SK-N-SH (cell line): Measurements from ENCODE around the gene PPP1R18. TPM values are rescaled to one million over a fixed set of nuclear protein-coding genes. Genes with fewer than 3 reads are reported as not detected.

Experiments
- CTCF ChIA-PET: fragments of 300-600, 350-600 bp; formaldehyde crosslinking; extraction: SDS; loops from one replicate; lab custom pipeline; 2021; lab: Yijun Ruan, JAX
- POLR2A ChIA-PET: fragments of 350-600 bp; sonication (Branson Sonifier 250); formaldehyde crosslinking; extraction: SDS; loops from one replicate; lab custom pipeline; 2020; ENCODE audit warnings: antibody characterized with exemption, inconsistent platforms; lab: Yijun Ruan, JAX
- DNase-seq: peaks from one replicate; pipeline ENCODE4 v3.0.0; 2012
- H2AFZ ChIP-seq: fragments of 200-600 bp; sonication (generic); 2 replicates; pipeline ENCODE4 v1.8.1; 2016; ENCODE audit warnings: antibody characterized with exemption, mild to moderate bottlenecking, low read depth
- H3F3A ChIP-seq: fragments of 200-600 bp; sonication (generic); replicated peaks from 2 replicates; pipeline ENCODE3; 2016; ENCODE audit warnings: antibody characterized with exemption, mild to moderate bottlenecking; ENCODE audit not compliant: insufficient read depth
- H3K27ac ChIP-seq, 2 experiments: fragments of 200-500 bp in 1 of 2; fragments of 200-600 bp in 1 of 2; sonication (Bioruptor generic) in 1 of 2; sonication (generic), shearing (Covaris generic) in 1 of 2; 2 replicates each; pipeline versions ENCODE4 v1.5.1 to v1.6.1; 2014 to 2016; ENCODE audit warnings: low read depth in 2 of 2, inconsistent platforms in 1 of 2, low read length in 1 of 2, mild to moderate bottlenecking in 1 of 2, mixed read lengths in 1 of 2
- H3K27me3 ChIP-seq: fragments of 200-600 bp; sonication (generic), shearing (Covaris generic); 2 replicates; pipeline ENCODE4 v1.6.1; 2016; ENCODE audit warnings: mixed run types; ENCODE audit not compliant: insufficient read depth
- H3K36me3 ChIP-seq, 2 experiments: fragments of 200-500 bp in 1 of 2; fragments of 200-600 bp in 1 of 2; sonication (Bioruptor generic) in 1 of 2; sonication (generic) in 1 of 2; replicated peaks in 1 of 2; 2 replicates each; pipeline versions ENCODE3 to v1.5.1; 2014 to 2016; ENCODE audit warnings: low read length in 1 of 2, mild to moderate bottlenecking in 1 of 2; ENCODE audit not compliant: insufficient read depth in 2 of 2, control insufficient read depth in 1 of 2
- H3K4me1 ChIP-seq, 2 experiments: fragments of 200-500 bp in 1 of 2; fragments of 200-600 bp in 1 of 2; sonication (Bioruptor generic) in 1 of 2; sonication (generic), shearing (Covaris generic) in 1 of 2; 2 replicates each; pipeline versions ENCODE4 v1.5.1 to v1.6.1; 2014 to 2016; ENCODE audit warnings: low read depth in 1 of 2, low read length in 1 of 2, mixed run types in 1 of 2; ENCODE audit not compliant: insufficient read depth in 2 of 2, control insufficient read depth in 1 of 2
- H3K4me2 ChIP-seq: fragments of 200-600 bp; sonication (generic), shearing (Covaris generic); 2 replicates; pipeline ENCODE4 v1.6.1; 2017; ENCODE audit warnings: mixed run types
- H3K4me3 ChIP-seq, 2 experiments: fragments of 200-500 bp in 1 of 2; fragments of 200-600 bp in 1 of 2; sonication (Bioruptor generic) in 1 of 2; sonication (generic), shearing (Covaris generic) in 1 of 2; 2 replicates each; pipeline versions ENCODE4 v1.5.1 to v1.8.1; 2014 to 2016; ENCODE audit warnings: low read depth in 2 of 2, inconsistent platforms in 1 of 2, low read length in 1 of 2, mild to moderate bottlenecking in 1 of 2, mixed read lengths in 1 of 2, moderate library complexity in 1 of 2
- H3K79me2 ChIP-seq: fragments of 200-600 bp; sonication (generic); 2 replicates; pipeline ENCODE4 v1.8.1; 2017; ENCODE audit warnings: mild to moderate bottlenecking; ENCODE audit not compliant: insufficient read depth
- H3K9ac ChIP-seq: fragments of 200-600 bp; sonication (generic); 2 replicates; pipeline ENCODE4 v1.6.1; 2017; ENCODE audit warnings: mixed run types
- H3K9me2 ChIP-seq: fragments of 200-600 bp; sonication (generic); 2 replicates; pipeline ENCODE4 v1.6.1; 2017; ENCODE audit warnings: mixed run types
- H3K9me3 ChIP-seq: fragments of 200-600 bp; sonication (generic); 2 replicates; pipeline ENCODE4 v1.6.1; 2017; ENCODE audit warnings: mixed run types, mild to moderate bottlenecking, moderate library complexity
- H4K20me1 ChIP-seq: fragments of 200-600 bp; sonication (generic); 2 replicates; pipeline ENCODE4 v1.6.1; 2017; ENCODE audit warnings: mild to moderate bottlenecking, mixed run types; ENCODE audit not compliant: insufficient read depth
- EP300 ChIP-seq, 2 experiments: IDR thresholded peaks; 2 replicates each; pipeline versions ENCODE4 v1.4.0 to v1.6.1; 2012; ENCODE audit warnings: borderline replicate concordance in 1 of 2, low read depth in 1 of 2, low read length in 1 of 2
- EZH2phosphoT487 ChIP-seq: fragments of 200-600 bp; sonication (generic); IDR thresholded peaks from 2 replicates; pipeline ENCODE4 v1.6.1; 2017; ENCODE audit warnings: low read depth, mixed run types, mild to moderate bottlenecking, antibody characterized with exemption, moderate library complexity, borderline replicate concordance
- GABPA ChIP-seq: IDR thresholded peaks from 2 replicates; pipeline ENCODE4 v1.4.0; 2012; ENCODE audit warnings: low read depth, mild to moderate bottlenecking
- GATA2 ChIP-seq: sonication (generic); formaldehyde crosslinking; IDR thresholded peaks from 2 replicates; pipeline ENCODE4 v1.5.0; 2020; ENCODE audit warnings: mild to moderate bottlenecking, missing genetic modification reagents
- JUND ChIP-seq: IDR thresholded peaks from 2 replicates; pipeline ENCODE4 v1.4.0; 2012
- PBX3 ChIP-seq: IDR thresholded peaks from 2 replicates; pipeline ENCODE4; 2012
- POLR2AphosphoS5 ChIP-seq: IDR thresholded peaks from 2 replicates; pipeline ENCODE4 v1.6.1; 2012; ENCODE audit warnings: low read depth, low read length
- RAD21 ChIP-seq: IDR thresholded peaks from 2 replicates; pipeline ENCODE4 v1.6.1; 2012; ENCODE audit warnings: mild to moderate bottlenecking, low read length
- RCOR1 ChIP-seq: fragments of 150-350 bp; IDR thresholded peaks from 2 replicates; pipeline ENCODE4 v1.6.1; 2017; ENCODE audit warnings: antibody characterized with exemption, low read length
- RXRA ChIP-seq: IDR thresholded peaks from 2 replicates; pipeline ENCODE4 v1.4.0; 2012; ENCODE audit warnings: low read depth, mild to moderate bottlenecking, borderline replicate concordance
- TEAD4 ChIP-seq: IDR thresholded peaks from 2 replicates; pipeline ENCODE4 v1.4.0; 2012; ENCODE audit warnings: mild to moderate bottlenecking, borderline replicate concordance; ENCODE audit not compliant: insufficient read depth
- USF2 ChIP-seq: fragments of 150-350 bp; IDR thresholded peaks from 2 replicates; pipeline ENCODE4 v1.6.1; 2017; ENCODE audit warnings: antibody characterized with exemption, low read length, low read depth, borderline replicate concordance
- WGBS: methylation state at CpG from one replicate; pipeline ENCODE4 v1.1.6; 2017; ENCODE audit warnings: low lambda C conversion rate; 5-methylcytosine and 5-hydroxymethylcytosine counted together
- polyA plus RNA-seq, 3 experiments: library from polyadenylated mRNA; depleted of rRNA; stranded (reverse); fragments of >200 nt; gene quantifications; 2 replicates each; pipeline ENCODE4 v1.2.3, GENCODE V29; 2012
- TF ChIP-seq, protein P1 (sequence below): IDR thresholded peaks from 2 replicates; pipeline ENCODE4 v1.4.0; 2012; ENCODE audit warnings: low read depth, borderline replicate concordance
- TF ChIP-seq, protein P2 (sequence below): fragments of 200-600 bp; sonication (generic); IDR thresholded peaks from 2 replicates; pipeline ENCODE4 v1.6.1; 2017; ENCODE audit warnings: antibody characterized with exemption, mild to moderate bottlenecking, moderate library complexity

The PPP1R18 gene
- polyA plus RNA-seq, 1 of the 3 experiments (the other 2 are of a cell fraction) = 73.2 TPM

DNA sequence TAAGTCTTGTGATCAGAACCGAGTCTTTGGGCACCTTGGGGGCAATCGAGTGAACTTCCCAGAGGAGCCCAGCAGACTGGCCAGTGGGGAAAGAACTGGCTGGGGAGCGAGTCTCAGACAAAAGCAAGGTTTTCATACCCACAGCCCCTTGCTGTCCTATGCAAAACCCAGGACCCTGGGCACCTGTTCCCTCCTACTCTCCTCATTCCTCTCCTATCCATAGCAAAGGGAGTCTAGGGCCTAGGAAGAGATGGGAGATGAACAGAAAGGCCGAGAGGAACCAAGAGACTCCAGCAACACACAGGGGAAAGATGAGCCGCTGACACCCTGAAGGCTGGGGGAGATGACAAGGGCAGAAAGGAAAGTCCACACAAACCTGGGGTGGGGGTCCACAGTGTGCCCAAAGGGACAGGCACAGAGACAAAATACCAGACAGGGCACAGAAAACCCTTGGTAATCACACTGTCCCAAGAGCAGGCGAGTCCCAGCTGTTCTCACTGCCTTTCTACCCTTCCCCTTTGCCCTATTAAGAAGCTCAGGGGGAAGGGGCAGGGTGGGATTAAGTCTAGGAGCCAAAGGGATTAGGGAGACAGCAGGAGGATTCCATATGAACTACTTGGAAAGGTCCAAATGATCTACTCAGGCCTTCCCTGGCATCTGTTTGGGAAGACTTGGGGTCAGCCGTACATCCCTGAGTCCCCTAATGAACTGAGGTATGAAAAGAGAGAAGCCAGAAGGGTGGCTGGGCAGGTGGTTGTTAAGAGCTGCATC, 6.5 kb downstream of the PPP1R18 start:
- H3K27ac ChIP-seq = peak overlapping the region in 1 of 2 experiments; percentile 14; a peak in 1 of 4 replicates
- H3K4me3 ChIP-seq = peak overlapping the region in 1 of 2 experiments; percentile 22; a peak in 1 of 4 replicates
- H3K4me1 ChIP-seq = peaks cover 16 to 44% of the 10 kb centered on the region in 2 experiments; a peak in 3 of 4 replicates
- WGBS = 91% methylated on average over 7 of the region's 7 CpGs
- no peaks in the 10 kb centered on the region for H3K9me2 ChIP-seq
- no peaks in the 10 kb centered on the region for H3K27me3 ChIP-seq
- POLR2A ChIA-PET = interaction anchor here (1.2 to 2.2 kb wide), 3 partner anchors 42 to 50 kb away, joined by 7 to 24 read pairs (median 8); no protein-coding TSS in a partner anchor
- no peak for TF ChIP-seq GATA2
- no peak for TF ChIP-seq EP300 (IDR thresholded peaks at IDR 0.05; ENCODE audit: borderline replicate concordance in 1 of 2, low read depth in 1 of 2, low read length in 1 of 2)
- TF ChIP-seq, protein P1, sequence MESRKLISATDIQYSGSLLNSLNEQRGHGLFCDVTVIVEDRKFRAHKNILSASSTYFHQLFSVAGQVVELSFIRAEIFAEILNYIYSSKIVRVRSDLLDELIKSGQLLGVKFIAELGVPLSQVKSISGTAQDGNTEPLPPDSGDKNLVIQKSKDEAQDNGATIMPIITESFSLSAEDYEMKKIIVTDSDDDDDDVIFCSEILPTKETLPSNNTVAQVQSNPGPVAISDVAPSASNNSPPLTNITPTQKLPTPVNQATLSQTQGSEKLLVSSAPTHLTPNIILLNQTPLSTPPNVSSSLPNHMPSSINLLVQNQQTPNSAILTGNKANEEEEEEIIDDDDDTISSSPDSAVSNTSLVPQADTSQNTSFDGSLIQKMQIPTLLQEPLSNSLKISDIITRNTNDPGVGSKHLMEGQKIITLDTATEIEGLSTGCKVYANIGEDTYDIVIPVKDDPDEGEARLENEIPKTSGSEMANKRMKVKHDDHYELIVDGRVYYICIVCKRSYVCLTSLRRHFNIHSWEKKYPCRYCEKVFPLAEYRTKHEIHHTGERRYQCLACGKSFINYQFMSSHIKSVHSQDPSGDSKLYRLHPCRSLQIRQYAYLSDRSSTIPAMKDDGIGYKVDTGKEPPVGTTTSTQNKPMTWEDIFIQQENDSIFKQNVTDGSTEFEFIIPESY = no peak
- TF ChIP-seq TEAD4 = no peak
- TF ChIP-seq USF2 = no peak
- no peak for TF ChIP-seq GABPA
- no peak for TF ChIP-seq PBX3
- no peak for TF ChIP-seq RCOR1
- no peak for TF ChIP-seq RXRA
- TF ChIP-seq, protein P2, sequence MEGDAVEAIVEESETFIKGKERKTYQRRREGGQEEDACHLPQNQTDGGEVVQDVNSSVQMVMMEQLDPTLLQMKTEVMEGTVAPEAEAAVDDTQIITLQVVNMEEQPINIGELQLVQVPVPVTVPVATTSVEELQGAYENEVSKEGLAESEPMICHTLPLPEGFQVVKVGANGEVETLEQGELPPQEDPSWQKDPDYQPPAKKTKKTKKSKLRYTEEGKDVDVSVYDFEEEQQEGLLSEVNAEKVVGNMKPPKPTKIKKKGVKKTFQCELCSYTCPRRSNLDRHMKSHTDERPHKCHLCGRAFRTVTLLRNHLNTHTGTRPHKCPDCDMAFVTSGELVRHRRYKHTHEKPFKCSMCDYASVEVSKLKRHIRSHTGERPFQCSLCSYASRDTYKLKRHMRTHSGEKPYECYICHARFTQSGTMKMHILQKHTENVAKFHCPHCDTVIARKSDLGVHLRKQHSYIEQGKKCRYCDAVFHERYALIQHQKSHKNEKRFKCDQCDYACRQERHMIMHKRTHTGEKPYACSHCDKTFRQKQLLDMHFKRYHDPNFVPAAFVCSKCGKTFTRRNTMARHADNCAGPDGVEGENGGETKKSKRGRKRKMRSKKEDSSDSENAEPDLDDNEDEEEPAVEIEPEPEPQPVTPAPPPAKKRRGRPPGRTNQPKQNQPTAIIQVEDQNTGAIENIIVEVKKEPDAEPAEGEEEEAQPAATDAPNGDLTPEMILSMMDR = no peak
- TF ChIP-seq JUND = no peak
- no peak for TF ChIP-seq EZH2phosphoT487
- TF ChIP-seq RAD21 = no peak
- no peak for TF ChIP-seq POLR2AphosphoS5
- TF ChIP-seq, all 33 proteins: peak for 0
- DNase-seq = no peak
- H3K4me2 ChIP-seq = peak overlapping the region; percentile 69
- peaks cover 36% of the 10 kb centered on the region for H4K20me1 ChIP-seq
- H3K9ac ChIP-seq = peak overlapping the region; percentile 19; the same call in 1 of the 2 replicates
- peaks cover 25 to 48% of the 10 kb centered on the region in 2 experiments for H3K36me3 ChIP-seq
- peaks cover 59% of the 10 kb centered on the region for H3F3A ChIP-seq
- H3K9me3 ChIP-seq = no peaks in the 10 kb centered on the region
- H2AFZ ChIP-seq = no peak overlapping the region
- CTCF ChIA-PET = interaction anchor here (0.7 to 29.8 kb wide), 19 partner anchors 9 to 203 kb away, joined by 3 to 838 read pairs (median 5); partner anchors contain the start of genes FLOT1, MDC1, MRPS18B and NRM
- peaks cover 76% of the 10 kb centered on the region for H3K79me2 ChIP-seq
